ENCODE measurements around the gene DCC. TPM values are rescaled to one million over a fixed set of nuclear protein-coding genes. Genes with fewer than 3 reads are reported as not detected.
"Not testable (repeated sequence)": the region's sequence is repeated elsewhere in the genome, so short reads cannot be mapped to it uniquely, and the experiment has no call there.

Gene DCC
- total RNA-seq, 2 experiments from 2014 or later: not detected

DNA sequence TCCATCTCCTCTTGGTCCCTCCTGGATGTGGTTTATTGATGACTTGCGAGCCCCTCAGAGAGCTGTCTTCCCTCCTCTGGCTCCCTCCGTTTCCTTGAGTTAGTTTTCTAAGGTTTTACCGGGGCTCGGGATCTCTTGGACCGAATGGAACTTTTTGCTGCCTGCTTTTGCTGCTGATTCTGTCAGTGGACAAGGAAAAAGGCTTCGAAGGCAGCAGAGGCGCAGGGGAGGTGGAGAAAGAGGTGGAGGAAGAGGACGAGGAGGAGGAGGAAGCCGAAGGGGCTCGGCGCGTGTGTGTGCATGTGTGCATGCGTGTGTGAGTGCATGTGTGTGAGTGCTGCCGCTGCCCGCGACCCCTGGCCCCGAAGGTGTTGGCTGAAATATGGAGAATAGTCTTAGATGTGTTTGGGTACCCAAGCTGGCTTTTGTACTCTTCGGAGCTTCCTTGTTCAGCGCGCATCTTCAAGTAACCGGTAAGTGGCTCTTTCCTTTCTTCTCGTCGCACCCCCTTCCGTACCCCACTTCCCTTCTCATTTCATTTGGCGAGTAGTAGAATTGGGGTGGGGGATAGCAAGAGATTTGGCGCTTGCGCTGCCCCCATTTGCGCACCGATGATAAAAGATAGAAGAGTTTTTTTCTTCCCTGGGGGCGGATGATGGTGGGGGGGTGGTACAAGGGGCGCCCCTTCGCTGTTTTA is 557 bp downstream of the DCC start:
- CTCF ChIA-PET: no interaction called here
- POLR2A ChIA-PET: no interaction called here
- H3K9me3 Mint-ChIP-seq: peaks cover 6% of the 10 kb centered on the region

DNA sequence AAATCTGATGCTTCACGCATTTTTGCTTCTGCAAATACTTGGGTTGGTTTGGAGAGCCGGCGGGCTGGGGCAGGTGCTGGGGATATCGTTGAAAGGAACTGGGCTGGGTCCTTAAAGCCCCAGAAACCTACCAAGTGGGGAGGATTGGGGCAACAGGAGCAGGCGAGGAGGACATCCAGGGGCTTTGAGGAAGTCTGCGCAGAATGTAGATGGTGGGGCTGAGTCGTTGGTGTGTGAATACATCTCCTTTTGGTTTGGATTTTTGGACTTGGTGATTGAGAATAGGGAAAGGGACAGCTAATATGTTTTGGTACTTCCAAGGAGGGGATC is 1.1 kb downstream of the DCC start:
- CTCF ChIA-PET: no interaction called here
- H3K4me1 Mint-ChIP-seq: no peaks in the 10 kb centered on the region

More for the DNA sequence above, 557 bp downstream of the DCC start:
- Mint-ChIP-seq H3K36me3 (ENCODE audit: low read depth) (peaks cover 3% of the 10 kb centered on the region), H3K27ac (no peak overlapping the region), H3K27me3 (peaks cover 23% of the 10 kb centered on the region), H3K4me1 (no peaks in the 10 kb centered on the region), H3K4me3 (no peak overlapping the region)
- no peak for DNase-seq

DNA sequence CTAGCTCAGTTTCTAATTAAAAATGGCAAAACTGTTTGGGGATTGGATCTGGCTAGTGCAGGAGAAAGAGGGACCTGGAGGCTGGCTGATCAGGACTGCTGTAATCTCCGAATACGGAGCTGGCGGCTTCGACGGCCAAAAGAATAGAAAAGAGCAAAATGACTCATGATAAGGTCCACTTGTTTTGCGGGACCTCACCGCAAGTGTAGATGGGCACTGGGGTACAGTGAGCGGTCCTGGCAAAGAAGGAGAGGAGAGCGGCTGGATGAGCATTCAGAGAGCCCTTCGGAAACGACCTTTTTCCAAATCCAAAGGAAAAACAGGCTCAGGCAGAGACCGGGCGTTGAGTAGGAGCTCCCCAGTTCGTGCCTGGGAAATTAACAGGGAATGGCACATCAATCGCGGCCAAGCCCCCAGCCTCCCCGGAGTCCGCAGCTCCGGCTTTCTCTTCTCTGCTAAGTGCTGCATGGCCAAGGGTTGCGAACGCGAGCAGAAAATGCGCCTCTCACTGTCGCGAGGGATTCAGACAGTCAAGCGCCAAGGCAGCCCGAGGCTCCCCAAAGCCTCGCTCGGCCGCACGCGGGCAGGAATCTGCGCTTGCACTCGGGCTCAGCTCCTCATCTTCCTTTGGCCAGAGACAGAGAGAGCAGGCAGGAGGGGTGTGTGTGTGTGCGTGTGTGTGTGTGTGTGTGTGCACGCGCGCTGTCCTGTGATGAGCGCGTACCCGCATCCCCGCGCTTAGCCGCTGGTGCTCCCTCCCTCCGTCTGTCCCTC is 1.8 kb downstream of the DCC start:
- Mint-ChIP-seq H3K27me3 (peaks cover 23% of the 10 kb centered on the region), H3K4me1 (no peaks in the 10 kb centered on the region), H3K4me3 (no peak overlapping the region), H3K36me3 (ENCODE audit: low read depth) (peaks cover 3% of the 10 kb centered on the region), H3K9me3 (peaks cover 6% of the 10 kb centered on the region), H3K27ac (no peak overlapping the region)
- no peak for DNase-seq
- ChIA-PET POLR2A (no interaction called here), CTCF (no interaction called here)

More for the DNA sequence above, 1.1 kb downstream of the DCC start:
- no peak for DNase-seq
- POLR2A ChIA-PET: no interaction called here
- H3K27ac Mint-ChIP-seq: no peak overlapping the region
- H3K36me3 Mint-ChIP-seq (ENCODE audit: low read depth): peaks cover 3% of the 10 kb centered on the region
- H3K9me3 Mint-ChIP-seq: peaks cover 6% of the 10 kb centered on the region
- H3K27me3 Mint-ChIP-seq: peaks cover 23% of the 10 kb centered on the region
- no peak overlapping the region for H3K4me3 Mint-ChIP-seq

- peaks cover 3% of the 10 kb centered on the region for H3K36me3 Mint-ChIP-seq (ENCODE audit: low read depth)
- H3K27ac Mint-ChIP-seq: no peak overlapping the region
- no peak for DNase-seq
- peaks cover 23% of the 10 kb centered on the region for H3K27me3 Mint-ChIP-seq
- H3K4me3 Mint-ChIP-seq: no peak overlapping the region
- H3K9me3 Mint-ChIP-seq: peaks cover 2% of the 10 kb centered on the region
- H3K4me1 Mint-ChIP-seq: no peaks in the 10 kb centered on the region
- ChIA-PET POLR2A (no interaction called here), CTCF (no interaction called here)
Measured at GRCh38 chr18:52342456-52342855, 2.5 kb downstream of the DCC start.

DNA sequence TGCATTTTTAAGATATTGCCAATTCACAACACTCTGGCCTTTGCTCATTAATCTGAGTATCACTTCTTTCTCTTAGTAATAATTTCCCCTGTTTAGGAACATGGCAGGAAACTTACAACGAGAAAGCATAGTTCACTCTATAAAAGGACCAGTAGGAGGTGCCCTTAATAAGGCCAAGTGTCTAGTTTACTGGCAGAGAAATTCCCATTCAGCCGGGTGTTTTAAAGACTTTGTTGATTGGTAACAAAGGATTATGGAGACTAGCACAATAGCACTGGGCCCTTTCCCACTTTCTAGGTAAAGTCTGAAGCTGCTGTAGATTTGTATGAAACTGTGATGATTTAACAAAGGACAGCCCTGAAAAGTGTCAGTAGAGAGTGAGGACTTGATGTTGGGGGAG is 3.1 kb downstream of the DCC start:
- ChIA-PET CTCF (no interaction called here), POLR2A (no interaction called here)
- Mint-ChIP-seq H3K36me3 (ENCODE audit: low read depth) (peaks cover 3% of the 10 kb centered on the region), H3K4me3 (no peak overlapping the region), H3K27me3 (peaks cover 23% of the 10 kb centered on the region), H3K9me3 (no peaks in the 10 kb centered on the region), H3K27ac (no peak overlapping the region), H3K4me1 (no peaks in the 10 kb centered on the region)
- DNase-seq: no peak

GRCh38 chr18:52343731-52344340 is 3.8 kb downstream of the DCC start:
- ChIA-PET CTCF (no interaction called here), POLR2A (no interaction called here)
- no peak overlapping the region for H3K27ac Mint-ChIP-seq
- no peaks in the 10 kb centered on the region for H3K4me1 Mint-ChIP-seq
- peaks cover 23% of the 10 kb centered on the region for H3K27me3 Mint-ChIP-seq
- no peak for DNase-seq
- H3K36me3 Mint-ChIP-seq (ENCODE audit: low read depth): peaks cover 3% of the 10 kb centered on the region
- H3K9me3 Mint-ChIP-seq: no peaks in the 10 kb centered on the region
- H3K4me3 Mint-ChIP-seq: no peak overlapping the region

DNA sequence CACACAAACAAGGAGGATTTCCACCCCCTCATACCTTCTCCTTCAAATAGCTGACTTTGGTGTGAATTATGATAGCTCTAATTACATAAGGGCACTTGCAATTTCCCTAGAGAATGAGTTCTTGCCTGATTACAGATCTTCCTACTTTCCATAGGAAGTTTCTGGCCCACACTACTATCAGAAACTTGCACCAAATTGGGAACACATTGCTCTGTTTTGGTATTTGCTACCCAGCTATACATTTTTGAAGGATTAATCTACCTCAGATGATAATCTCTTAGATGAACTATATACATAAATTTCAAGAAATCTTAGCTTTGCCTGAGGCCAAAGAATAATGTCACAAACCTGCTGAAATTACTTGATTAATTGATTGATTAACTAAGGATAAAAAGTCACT is 4.9 kb downstream of the DCC start:
- CTCF ChIA-PET: no interaction called here
- no peak for DNase-seq

GRCh38 chr18:52345428-52345827 is 5.4 kb downstream of the DCC start:
- H3K36me3 Mint-ChIP-seq (ENCODE audit: low read depth): peaks cover 3% of the 10 kb centered on the region
- H3K27me3 Mint-ChIP-seq: peaks cover 13% of the 10 kb centered on the region
- H3K4me3 Mint-ChIP-seq: no peak overlapping the region
- CTCF ChIA-PET: interaction anchor here (0.5 kb wide), 1 partner anchor 48 kb away, joined by 3 read pairs; no protein-coding TSS in a partner anchor
- no peaks in the 10 kb centered on the region for H3K4me1 Mint-ChIP-seq
- POLR2A ChIA-PET: no interaction called here
- no peak for DNase-seq
- no peaks in the 10 kb centered on the region for H3K9me3 Mint-ChIP-seq
- H3K27ac Mint-ChIP-seq: no peak overlapping the region

More for the DNA sequence above, 4.9 kb downstream of the DCC start:
- Mint-ChIP-seq H3K4me3 (no peak overlapping the region), H3K4me1 (no peaks in the 10 kb centered on the region), H3K36me3 (ENCODE audit: low read depth) (peaks cover 3% of the 10 kb centered on the region), H3K27ac (no peak overlapping the region), H3K9me3 (no peaks in the 10 kb centered on the region), H3K27me3 (peaks cover 19% of the 10 kb centered on the region)
- POLR2A ChIA-PET: no interaction called here

- no peak for DNase-seq
- no peaks in the 10 kb centered on the region for H3K36me3 Mint-ChIP-seq (ENCODE audit: low read depth)
- no peak overlapping the region for H3K27ac Mint-ChIP-seq
- H3K9me3 Mint-ChIP-seq: no peaks in the 10 kb centered on the region
- H3K27me3 Mint-ChIP-seq: no peaks in the 10 kb centered on the region
- ChIA-PET POLR2A (no interaction called here), CTCF (no interaction called here)
- H3K4me1 Mint-ChIP-seq: no peaks in the 10 kb centered on the region
- H3K4me3 Mint-ChIP-seq: no peak overlapping the region
Measured at GRCh38 chr18:52348209-52348608, 8.2 kb downstream of the DCC start.

DNA sequence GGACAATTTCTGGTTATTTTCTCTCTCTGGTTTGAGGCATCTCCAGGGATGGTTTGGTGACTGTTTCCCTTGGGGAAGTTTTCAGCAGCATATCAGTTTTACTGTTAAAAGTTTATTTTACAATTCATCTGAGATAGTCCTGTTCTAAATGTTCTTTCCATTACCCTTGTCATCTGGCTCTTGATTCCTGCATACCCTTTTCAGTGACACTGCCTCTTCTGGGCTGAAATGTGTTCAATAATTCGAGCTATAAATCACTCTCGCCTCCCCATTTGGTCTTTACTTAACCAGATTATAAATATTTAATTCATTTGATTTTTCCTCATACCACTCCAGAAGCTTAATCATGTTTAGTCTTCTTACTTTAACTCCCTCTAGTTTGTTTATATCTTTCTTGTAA is 9.5 kb downstream of the DCC start:
- H3K4me1 Mint-ChIP-seq: no peaks in the 10 kb centered on the region
- H3K27ac Mint-ChIP-seq: no peak overlapping the region
- ChIA-PET CTCF (no interaction called here), POLR2A (no interaction called here)
- no peak for DNase-seq
- no peak overlapping the region for H3K4me3 Mint-ChIP-seq
- H3K9me3 Mint-ChIP-seq: no peaks in the 10 kb centered on the region
- no peaks in the 10 kb centered on the region for H3K36me3 Mint-ChIP-seq (ENCODE audit: low read depth)
- H3K27me3 Mint-ChIP-seq: no peaks in the 10 kb centered on the region

- no peak for DNase-seq
- CTCF ChIA-PET: no interaction called here
- no peak overlapping the region for H3K27ac Mint-ChIP-seq
- POLR2A ChIA-PET: no interaction called here
- no peaks in the 10 kb centered on the region for H3K4me1 Mint-ChIP-seq
- no peaks in the 10 kb centered on the region for H3K9me3 Mint-ChIP-seq
- H3K27me3 Mint-ChIP-seq: no peaks in the 10 kb centered on the region
- H3K4me3 Mint-ChIP-seq: no peak overlapping the region
- no peaks in the 10 kb centered on the region for H3K36me3 Mint-ChIP-seq (ENCODE audit: low read depth)
Measured at GRCh38 chr18:52352920-52353319, 12.9 kb downstream of the DCC start.

GRCh38 chr18:52353589-52353988 is 13.6 kb downstream of the DCC start:
- H3K27ac Mint-ChIP-seq: no peak overlapping the region
- no peaks in the 10 kb centered on the region for H3K9me3 Mint-ChIP-seq
- H3K27me3 Mint-ChIP-seq: no peaks in the 10 kb centered on the region
- CTCF ChIA-PET: no interaction called here
- DNase-seq: no peak
- H3K36me3 Mint-ChIP-seq (ENCODE audit: low read depth): no peaks in the 10 kb centered on the region
- POLR2A ChIA-PET: no interaction called here
- no peak overlapping the region for H3K4me3 Mint-ChIP-seq
- H3K4me1 Mint-ChIP-seq: no peaks in the 10 kb centered on the region

DNA sequence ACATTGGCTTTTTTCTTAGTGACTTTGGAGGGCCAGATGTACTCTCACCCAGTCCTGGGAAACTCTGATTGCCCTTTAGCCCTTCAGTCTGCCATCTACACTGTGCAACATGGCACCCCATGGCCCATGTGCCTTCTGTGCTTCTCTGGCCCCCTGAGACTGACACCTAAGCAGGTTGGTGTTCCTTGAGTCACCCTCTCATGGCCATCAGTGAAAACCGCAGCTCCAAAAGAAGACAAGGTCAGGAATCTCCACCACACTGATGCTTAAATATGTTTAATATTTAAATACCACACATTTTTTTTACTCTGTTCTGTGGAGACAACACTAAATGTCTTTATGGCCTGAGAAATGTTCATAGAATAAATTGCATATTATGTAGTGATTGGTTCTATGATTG is 23.9 kb downstream of the DCC start:
- H3K4me3 Mint-ChIP-seq: no peak overlapping the region
- peaks cover 3% of the 10 kb centered on the region for H3K9me3 Mint-ChIP-seq
- no peaks in the 10 kb centered on the region for H3K36me3 Mint-ChIP-seq (ENCODE audit: low read depth)
- DNase-seq: no peak
- no peak overlapping the region for H3K27ac Mint-ChIP-seq
- ChIA-PET POLR2A (no interaction called here), CTCF (no interaction called here)
- no peaks in the 10 kb centered on the region for H3K4me1 Mint-ChIP-seq
- H3K27me3 Mint-ChIP-seq: no peaks in the 10 kb centered on the region

DNA sequence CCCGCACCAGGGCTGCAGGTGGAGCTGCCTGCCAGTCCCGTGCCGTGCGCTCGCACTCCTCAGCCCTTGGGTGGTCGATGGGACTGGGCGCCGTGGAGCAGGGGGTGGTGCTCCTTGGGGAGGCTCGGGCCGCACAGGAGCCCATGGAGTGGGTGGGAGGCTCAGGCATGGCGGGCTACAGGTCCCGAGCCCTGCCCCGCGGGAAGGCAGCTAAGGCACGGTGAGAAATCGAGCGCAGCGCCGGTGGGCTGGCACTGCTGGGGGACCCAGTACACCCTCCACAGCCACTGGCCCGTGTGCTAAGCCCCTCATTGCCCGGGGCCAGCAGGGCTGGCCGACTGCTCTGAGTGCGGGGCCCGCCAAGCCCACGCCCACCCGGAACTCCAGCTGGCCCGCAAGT is 26.9 kb downstream of the DCC start:
- POLR2A ChIA-PET; CTCF ChIA-PET; H3K27me3 Mint-ChIP-seq; H3K27ac Mint-ChIP-seq; H3K36me3 Mint-ChIP-seq (ENCODE audit: low read depth); H3K4me3 Mint-ChIP-seq; H3K4me1 Mint-ChIP-seq; H3K9me3 Mint-ChIP-seq; DNase-seq: not testable (repeated sequence)

Measured in activated CD4-positive, alpha-beta memory T cell treated with anti-CD3 and anti-CD28 coated beads, Interleukin-2, amount 10 ng/mL, durations not matched to agents 7 days and 5 days (primary cell).